GOT3 (cell line): ENCODE measurements around the gene DNAJB12.
"Not testable (repeated sequence)": the region's sequence is repeated elsewhere in the genome, so short reads cannot be mapped to it uniquely, and the experiment has no call there.

Experiments used
- DNase-seq: peaks from one replicate; lab custom pipeline; 2025; ENCODE audit warnings: mixed read lengths; lab: John Stamatoyannopoulos, UW

DNAJB12 gene

DNA sequence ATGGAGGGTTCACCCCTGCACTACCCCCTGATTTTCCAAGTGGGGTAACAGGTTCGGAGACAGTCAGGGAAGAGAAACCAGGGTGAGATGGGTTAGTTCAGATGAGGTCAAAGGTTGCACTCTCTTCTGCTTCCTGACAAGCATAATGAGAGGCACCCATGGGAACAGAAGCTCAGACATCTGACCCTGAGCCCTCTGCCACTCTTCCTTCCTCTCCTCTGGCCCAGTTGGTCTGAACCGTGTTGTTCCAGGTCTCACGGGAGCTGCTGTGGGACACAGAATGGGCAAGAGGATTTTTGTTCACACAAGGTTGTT lies 38.4 kb downstream of the DNAJB12 start:
- no peak for DNase-seq

- no peak for DNase-seq
Measured at GRCh38 chr10:72315611-72316385, 38.9 kb downstream of the DNAJB12 start.

GRCh38 chr10:72315054-72315453 lies 39.7 kb downstream of the DNAJB12 start:
- DNase-seq = no peak

DNA sequence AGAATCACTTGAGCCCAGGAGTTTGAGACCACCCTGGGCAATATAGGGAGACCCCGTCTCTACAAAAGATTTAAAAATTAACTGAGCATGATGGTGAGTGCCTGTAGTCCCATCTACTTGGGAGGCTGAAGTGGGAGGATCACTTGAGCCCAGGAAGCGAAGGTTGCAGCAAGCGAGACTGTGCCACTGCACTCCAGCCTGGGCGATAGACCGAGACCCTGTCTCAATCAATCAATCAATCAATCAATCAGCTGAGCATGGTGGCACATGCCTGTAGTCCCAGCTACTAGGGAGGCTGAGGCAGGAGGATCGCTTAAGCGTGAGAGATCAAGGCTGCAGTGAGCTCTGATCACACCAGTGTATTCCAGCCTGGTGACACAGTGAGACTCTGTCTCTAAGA lies 40.5 kb downstream of the DNAJB12 start:
- DNase-seq = no peak

DNA sequence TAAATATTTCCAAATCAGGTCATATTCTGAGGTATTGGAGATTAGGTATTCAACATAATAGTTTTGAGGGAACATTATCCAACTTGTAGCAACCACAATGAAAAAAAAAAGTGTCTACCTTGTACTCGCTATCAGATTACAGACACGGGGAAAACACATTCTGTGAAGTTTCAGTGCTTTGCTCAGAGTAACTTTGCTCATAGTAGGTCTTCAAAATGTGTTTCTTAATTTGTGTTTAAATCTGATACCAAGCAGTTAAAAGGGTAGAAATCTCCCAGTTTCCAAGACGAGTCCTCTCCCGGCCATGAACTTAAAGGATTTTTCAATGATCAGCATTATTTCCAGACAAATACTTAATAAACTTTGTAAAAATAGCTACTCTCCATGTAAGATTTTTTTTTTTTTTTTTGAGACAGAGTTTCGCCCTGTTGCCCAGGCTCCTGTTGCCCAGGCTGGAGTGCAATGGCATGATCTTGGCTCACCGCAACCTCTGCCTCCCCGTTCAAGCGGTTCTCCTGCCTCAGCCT lies 41.8 kb downstream of the DNAJB12 start:
- no peak for DNase-seq

DNA sequence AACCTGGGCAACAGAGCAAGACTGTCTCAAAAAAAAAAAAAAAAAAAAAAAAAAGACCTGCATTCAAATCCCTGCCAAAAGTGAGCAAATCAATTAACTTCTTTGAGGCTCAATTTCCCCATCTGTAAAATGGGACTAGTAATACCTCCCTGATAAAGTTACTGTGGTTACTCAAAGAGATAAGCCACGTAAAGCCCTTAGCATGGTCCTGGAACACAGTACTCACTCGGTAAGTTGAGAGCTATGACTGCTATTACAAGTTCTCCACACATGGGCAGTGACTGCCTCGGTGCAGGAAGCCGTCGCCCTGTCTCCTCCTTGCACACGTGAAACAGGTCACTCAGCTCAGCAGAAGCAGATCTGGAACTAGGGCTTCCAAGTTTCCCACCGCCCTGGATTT lies 43.1 kb downstream of the DNAJB12 start:
- no peak for DNase-seq

DNA sequence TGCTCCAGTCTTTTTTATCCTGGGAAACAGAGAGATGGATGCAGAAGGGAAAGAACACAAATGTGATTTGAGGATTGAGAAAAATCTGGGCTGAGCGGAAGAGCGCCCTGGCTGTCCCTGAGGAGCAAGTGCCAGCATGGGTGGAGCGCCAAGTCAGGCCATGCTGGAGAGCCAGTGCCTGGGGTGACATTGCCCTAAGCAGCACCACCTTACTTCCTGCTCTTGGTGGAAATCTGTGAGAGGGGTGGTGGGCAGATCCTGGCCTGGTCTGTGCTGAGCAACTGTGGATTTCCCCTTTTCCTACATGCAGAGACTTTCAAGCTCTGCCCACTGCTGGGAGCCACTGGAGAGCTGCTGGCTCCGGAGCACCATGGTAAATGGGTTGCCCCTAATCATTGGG lies 44.1 kb downstream of the DNAJB12 start:
- no peak for DNase-seq

DNA sequence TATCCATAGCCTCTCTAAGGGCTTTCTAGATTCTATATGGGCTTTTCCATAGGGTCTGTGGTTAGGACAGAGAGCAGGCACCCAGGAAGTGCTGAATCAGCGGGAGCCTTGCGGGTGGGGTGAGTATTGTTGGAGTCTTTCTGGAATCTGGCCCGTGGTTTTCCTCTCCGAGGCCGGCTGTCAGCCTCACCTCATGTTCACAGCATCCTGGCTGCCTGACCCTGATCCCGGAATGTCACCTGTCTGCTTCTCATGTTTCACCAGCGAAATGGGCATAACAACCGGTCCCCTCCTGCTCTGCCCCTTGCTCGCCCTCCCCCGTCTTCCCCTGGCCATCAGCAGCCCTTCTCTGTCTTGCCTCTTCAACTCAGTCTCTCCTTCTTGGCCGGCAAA lies 44.5 kb downstream of the DNAJB12 start:
- no peak for DNase-seq

- no peak for DNase-seq
Measured at GRCh38 chr10:72309290-72310240, 45.2 kb downstream of the DNAJB12 start.

- no peak for DNase-seq
Measured at GRCh38 chr10:72308320-72308987, 46.3 kb downstream of the DNAJB12 start.

DNA sequence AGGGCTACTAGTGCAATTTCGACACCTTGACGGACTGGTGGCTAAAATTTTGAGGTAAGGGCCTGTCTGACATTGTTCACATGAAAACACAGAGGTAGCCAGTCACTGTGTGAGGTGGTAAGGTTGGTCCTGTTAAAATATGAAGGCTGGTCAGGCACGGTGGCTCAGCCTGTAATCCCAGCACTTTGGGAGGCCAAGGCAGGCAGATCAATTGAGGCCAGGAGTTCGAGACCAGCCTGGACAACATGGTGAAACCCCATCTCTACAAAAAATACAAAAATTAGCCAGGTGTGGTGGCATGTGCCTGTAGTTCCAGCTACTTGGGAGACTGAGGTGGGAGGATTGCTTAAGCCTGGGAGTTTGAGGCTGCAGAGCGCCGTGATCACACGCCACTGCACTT lies 47.0 kb downstream of the DNAJB12 start:
- DNase-seq = not testable (repeated sequence)

DNA sequence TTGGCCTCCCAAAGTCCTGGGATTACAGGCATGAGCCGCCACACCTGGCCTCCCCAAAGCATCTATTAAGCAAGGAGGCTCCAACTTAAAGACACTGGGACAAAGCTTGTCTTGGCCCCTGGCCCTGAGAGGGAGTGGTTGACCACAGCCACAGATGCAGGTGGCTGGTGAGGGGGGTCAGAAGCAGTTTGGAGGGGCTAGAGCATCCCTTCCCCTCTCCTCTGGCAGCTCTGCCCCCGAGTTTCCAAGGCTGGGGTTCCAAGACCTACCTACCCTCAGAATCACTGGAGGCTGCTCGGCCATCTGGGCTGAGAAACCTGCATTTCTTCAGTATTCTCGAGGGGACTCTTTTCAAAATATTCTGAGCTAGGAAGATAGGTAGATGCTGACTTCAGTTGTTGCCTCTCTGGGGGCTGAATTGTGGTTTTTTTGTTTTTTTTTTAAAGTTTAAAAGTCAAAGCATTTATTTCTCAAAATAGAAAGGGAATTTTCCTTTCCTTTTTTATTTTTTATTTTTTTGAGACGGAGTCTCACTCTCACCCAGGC lies 48.4 kb downstream of the DNAJB12 start:
- no peak for DNase-seq

DNA sequence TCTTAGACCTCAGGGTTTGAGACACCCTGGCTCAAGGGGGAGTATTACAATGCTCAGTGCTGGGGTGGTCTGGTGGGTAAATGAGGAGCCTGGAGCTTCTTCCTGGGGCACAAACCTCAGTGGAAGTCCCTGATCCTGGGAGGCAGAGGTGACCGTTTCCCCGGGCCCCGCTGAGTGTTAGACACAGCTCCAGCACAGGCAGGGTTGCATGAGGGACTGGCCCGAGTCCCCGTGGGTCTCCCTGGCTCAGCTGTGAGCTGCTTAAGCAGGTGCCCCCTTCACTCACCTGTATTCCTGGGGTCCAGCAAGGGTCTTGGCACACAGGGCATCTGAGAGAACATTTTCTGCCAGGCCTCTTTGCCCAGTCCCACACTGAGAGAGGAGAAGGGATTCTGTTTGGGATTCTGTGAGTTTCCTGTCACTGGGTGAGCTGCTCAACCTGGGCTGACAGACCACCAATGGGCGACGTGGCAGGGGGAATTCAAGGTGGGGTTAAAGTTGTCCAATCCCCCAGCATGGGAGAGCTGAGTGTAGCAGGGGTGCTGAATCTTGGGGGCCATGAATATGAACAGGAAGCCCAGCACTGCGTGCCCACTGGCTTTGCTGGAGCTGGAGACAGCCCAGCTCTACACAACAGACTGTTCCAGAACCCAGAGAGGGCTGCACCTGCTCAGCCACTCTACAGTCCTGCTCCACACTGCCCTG lies 51.1 kb downstream of the DNAJB12 start:
- no peak for DNase-seq

- DNase-seq = no peak
Measured at GRCh38 chr10:72298592-72299519, 55.9 kb downstream of the DNAJB12 start.

DNA sequence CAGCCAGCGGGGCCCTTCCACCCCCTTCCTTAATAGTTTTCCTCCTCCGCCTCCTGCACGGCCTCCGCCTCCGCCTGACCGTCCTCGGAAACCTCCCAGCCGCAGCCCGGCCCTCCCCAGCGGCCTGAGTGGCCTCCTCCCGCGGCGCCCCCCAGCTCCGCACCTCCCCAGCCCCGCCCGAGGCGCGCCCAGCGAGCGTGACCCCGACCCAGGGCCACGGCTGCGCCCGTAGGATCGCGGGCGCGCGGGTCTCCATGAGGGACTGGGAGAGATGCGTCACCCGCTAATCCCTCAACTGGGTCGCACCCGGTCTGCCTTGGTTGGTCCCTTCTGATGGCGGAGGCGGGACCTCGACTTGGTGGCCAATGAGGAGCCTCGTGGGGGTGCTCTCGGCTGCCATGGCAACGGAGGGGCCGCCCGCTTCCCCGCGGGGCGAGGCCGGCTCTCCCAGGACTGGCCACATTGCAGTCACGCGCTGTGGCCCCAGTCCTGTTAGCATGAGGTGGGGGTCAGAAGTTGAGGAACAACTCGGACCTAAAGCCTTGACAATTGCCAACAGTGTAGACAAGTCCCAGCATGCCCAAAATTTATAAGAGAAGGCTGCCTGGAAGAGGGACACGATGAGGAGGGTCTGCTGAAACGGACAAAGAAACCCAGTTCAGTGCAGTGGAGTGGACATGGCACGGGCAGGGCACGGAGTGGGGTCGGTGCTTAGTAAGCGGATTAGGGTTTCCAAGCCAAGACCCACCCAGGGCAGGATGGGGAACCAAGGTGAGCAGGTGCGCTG lies 56.7 kb downstream of the DNAJB12 start:
- peak; percentile 82 for DNase-seq

DNA sequence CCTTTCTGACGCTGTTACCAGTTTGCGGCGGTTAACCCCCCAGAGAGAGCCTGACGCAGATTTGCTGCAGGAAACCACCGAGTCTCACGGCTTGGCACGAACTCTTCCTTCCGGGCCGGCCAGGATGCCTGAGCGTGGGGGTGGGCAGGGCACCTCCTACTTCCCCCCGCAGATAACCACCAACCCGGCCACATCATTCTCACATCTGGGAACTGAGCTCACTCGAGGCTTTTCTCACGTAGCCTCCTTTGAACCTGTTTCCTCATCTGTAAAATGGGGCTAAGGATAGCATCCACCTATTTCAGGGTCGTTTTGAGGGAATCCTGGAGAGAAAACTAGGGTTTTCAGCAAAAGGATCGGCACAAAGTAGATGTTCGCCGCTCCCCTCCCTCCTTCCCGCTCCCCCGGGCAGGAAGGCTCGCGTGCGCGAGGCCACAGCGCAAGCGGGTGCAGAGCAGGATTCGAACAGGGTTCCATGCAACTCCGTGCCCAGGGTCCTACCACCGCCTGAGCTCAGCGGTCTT lies 57.4 kb downstream of the DNAJB12 start:
- DNase-seq = peak; percentile 70

DNA sequence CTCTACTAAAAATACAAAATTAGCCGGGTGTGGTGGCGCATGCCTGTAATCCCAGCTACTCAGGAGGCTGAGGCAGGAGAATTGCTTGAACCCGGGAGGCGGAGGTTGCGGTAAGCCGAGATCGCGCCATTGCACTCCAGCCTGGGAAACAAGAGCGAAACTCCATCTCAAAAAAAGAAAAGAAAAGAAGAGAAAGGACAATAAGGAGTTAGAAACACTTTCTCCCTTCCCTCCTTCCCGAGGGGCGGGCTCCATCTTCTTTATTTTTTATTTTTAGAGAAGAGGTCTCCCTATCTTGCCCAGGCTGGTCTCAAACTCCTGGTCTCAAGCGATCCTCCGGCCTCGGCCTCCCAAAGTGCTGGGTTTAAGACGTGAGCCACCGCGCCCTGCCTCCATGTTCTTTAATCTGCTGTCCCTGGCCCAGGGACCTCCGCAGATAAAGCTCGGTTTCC lies 57.9 kb downstream of the DNAJB12 start:
- DNase-seq = not testable (repeated sequence)

- no peak for DNase-seq
Measured at GRCh38 chr10:72295330-72295910, 59.3 kb downstream of the DNAJB12 start.

DNA sequence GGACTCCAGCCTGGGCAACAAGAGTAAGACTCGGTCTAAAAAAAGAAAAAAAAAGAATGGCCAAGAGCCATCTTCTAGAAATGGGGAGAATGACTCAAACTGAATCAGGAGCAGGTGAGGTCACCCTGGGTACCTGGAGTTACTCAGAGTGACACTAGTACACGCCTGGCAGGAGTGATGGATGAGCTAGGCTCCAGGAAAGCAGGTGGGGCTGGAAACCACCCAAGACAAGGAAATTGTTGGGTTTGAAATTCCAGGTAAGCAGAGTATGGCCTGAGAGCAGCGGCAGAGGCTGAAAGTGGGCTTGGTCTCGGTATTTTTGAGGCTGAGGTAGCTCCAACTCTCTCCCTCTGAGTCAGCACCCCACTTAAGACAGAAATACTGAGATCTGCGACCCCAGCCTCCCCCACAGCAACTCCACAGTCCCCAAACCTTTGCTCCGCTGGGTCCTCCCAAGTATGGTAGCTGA lies 62.5 kb downstream of the DNAJB12 start:
- no peak for DNase-seq
